Progenitor cell of endocrine pancreas (in vitro differentiated cells): ENCODE measurements around the gene PSORS1C1. TPM values are rescaled to one million over a fixed set of nuclear protein-coding genes. Genes with fewer than 3 reads are reported as not detected.

Experiments used
- DNase-seq: peaks from one replicate; pipeline ENCODE4 v3.0.0; 2021; ENCODE audit warnings: low spot score; ENCODE audit not compliant: unreplicated experiment
- H3K27ac Mint-ChIP-seq: 2 replicates; pipeline ENCODE4 v1.8.0; 2021; ENCODE audit warnings: mild to moderate bottlenecking, moderate library complexity, mixed read lengths
- H3K27me3 Mint-ChIP-seq: 2 replicates; pipeline ENCODE4 v1.8.0; 2021; ENCODE audit warnings: mixed read lengths
- H3K36me3 Mint-ChIP-seq: 2 replicates; pipeline ENCODE4 v1.8.0; 2022; ENCODE audit warnings: mixed read lengths; ENCODE audit not compliant: insufficient read depth
- H3K4me1 Mint-ChIP-seq: 2 replicates; pipeline ENCODE4 v1.8.0; 2021; ENCODE audit warnings: low read depth, mixed read lengths
- H3K4me3 Mint-ChIP-seq: 2 replicates; pipeline ENCODE4 v1.8.0; 2021; ENCODE audit warnings: low read depth, mild to moderate bottlenecking, moderate library complexity, mixed read lengths
- H3K9me3 Mint-ChIP-seq: 2 replicates; pipeline ENCODE4 v1.8.0; 2021; ENCODE audit warnings: low read depth, mixed read lengths
- total RNA-seq: library from RNA; stranded (reverse); gene quantifications from 2 replicates; pipeline ENCODE4 v1.2.1, GENCODE V29; 2021
- TF ChIP-seq, protein P1 (sequence below): fragments of 200-600 bp; sonication (generic); IDR thresholded peaks from one replicate; pipeline ENCODE4 v1.5.0; 2021; ENCODE audit warnings: antibody characterized with exemption, mild to moderate bottlenecking; ENCODE audit not compliant: unreplicated experiment

The PSORS1C1 gene
- total RNA-seq, 1 donor from 2014 or later = not detected

DNA sequence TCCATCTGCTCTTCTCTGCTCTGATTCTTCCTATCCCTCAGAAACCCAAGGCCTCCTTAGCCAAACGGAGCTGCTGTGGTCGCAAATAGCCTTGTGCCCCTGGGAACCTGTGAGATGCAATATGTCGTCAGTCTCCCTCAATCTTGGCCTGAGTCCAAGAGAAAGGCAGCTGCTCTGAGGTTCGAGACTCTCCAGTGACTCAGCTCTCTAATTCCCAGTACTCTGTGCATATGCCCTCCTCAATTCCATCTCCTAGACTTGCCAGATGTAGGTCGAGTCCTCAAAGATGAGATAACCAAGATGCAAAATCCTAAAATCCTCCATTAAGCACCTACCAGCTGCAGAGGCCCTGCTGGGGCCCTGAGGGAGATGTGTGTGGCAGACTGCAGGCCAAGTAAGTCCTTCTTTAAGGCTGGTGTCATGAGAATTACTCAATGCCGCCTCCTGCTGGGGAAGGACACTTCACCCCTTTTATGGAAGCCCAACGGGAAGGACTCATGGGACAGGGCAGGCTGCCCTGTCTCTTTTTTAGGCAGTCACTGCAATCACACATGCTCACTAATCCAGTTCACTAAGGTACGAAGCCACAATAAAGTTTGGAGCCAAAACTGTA lies 30.8 kb upstream of the PSORS1C1 start:
- peak; percentile 20 for DNase-seq
- H3K4me1 Mint-ChIP-seq = peaks cover 1% of the 10 kb centered on the region
- H3K36me3 Mint-ChIP-seq = no peaks in the 10 kb centered on the region
- TF ChIP-seq, protein P1, sequence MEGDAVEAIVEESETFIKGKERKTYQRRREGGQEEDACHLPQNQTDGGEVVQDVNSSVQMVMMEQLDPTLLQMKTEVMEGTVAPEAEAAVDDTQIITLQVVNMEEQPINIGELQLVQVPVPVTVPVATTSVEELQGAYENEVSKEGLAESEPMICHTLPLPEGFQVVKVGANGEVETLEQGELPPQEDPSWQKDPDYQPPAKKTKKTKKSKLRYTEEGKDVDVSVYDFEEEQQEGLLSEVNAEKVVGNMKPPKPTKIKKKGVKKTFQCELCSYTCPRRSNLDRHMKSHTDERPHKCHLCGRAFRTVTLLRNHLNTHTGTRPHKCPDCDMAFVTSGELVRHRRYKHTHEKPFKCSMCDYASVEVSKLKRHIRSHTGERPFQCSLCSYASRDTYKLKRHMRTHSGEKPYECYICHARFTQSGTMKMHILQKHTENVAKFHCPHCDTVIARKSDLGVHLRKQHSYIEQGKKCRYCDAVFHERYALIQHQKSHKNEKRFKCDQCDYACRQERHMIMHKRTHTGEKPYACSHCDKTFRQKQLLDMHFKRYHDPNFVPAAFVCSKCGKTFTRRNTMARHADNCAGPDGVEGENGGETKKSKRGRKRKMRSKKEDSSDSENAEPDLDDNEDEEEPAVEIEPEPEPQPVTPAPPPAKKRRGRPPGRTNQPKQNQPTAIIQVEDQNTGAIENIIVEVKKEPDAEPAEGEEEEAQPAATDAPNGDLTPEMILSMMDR = peak; percentile 52
- H3K27ac Mint-ChIP-seq = no peak overlapping the region
- no peaks in the 10 kb centered on the region for H3K9me3 Mint-ChIP-seq
- peaks cover 17% of the 10 kb centered on the region for H3K27me3 Mint-ChIP-seq
- H3K4me3 Mint-ChIP-seq = no peak overlapping the region

DNA sequence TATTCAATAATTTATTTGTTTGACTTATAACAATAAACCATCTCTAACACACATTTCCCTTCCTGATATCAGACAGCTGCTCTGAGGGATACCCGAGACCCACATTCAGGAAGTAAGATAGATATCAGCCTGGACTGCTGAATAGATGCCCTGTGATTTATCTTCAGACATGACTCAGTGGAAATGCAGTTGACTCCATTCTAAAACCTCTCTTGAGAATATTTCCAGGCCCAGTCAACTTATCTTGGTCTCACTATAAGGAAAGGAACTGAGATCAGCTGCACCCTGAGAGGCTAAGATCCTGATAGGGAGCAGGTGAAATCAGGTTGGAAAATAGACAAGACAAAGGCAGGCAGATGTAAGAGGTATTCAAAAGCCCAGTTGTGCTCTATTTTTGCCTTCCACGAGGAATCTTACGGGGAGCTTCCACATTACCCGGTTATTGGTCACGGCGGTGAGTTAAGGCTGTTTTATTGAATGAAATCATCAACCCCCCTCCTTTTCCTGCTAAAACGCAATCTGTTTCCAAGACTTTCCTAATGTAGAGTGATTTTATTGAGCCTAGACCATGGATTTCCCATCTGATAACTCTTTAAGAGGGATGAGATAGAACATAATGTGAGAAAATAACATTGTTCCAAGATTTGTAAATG lies 27.7 kb upstream of the PSORS1C1 start:
- H3K36me3 Mint-ChIP-seq = no peaks in the 10 kb centered on the region

DNA sequence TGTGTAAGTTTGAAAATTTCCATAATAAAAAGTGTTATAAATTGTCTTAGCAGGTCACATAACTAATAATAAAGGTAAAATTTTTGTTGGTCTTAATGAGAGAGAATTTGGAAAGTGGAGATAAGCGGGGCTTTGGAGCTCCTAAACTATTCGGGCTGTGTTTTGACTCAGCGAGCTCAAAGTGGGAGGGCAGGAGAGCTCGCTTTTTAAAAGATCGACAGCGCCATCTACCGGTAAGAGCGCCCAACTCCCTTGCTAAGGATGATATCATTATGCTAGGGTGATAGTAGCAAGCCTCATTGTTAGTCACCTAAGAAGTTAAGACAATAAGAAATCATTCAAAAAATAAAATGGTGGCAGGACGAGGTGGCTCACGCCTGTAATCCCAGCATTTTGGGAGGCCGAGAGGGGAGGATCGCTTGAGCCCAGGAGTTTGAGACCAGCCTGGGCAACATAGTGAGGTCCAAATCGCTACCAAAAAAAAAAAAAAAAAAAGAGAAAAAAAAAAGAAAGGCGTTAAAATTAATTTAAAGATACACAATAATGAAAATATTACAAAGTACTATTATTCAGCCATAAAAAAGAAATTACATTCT lies 27.0 kb upstream of the PSORS1C1 start:
- Mint-ChIP-seq H3K9me3 (no peaks in the 10 kb centered on the region), H3K4me1 (peaks cover 1% of the 10 kb centered on the region), H3K36me3 (no peaks in the 10 kb centered on the region), H3K27me3 (peaks cover 13% of the 10 kb centered on the region), H3K4me3 (no peak overlapping the region), H3K27ac (no peak overlapping the region)
- peak; percentile 72 for DNase-seq
- TF ChIP-seq, protein P1 = peak; percentile 79

More for the DNA sequence above, 27.7 kb upstream of the PSORS1C1 start:
- H3K9me3 Mint-ChIP-seq = no peaks in the 10 kb centered on the region
- H3K4me3 Mint-ChIP-seq = no peak overlapping the region
- H3K27ac Mint-ChIP-seq = no peak overlapping the region
- no peak for DNase-seq
- H3K4me1 Mint-ChIP-seq = peaks cover 1% of the 10 kb centered on the region
- TF ChIP-seq, protein P1 = no peak
- peaks cover 13% of the 10 kb centered on the region for H3K27me3 Mint-ChIP-seq

DNA sequence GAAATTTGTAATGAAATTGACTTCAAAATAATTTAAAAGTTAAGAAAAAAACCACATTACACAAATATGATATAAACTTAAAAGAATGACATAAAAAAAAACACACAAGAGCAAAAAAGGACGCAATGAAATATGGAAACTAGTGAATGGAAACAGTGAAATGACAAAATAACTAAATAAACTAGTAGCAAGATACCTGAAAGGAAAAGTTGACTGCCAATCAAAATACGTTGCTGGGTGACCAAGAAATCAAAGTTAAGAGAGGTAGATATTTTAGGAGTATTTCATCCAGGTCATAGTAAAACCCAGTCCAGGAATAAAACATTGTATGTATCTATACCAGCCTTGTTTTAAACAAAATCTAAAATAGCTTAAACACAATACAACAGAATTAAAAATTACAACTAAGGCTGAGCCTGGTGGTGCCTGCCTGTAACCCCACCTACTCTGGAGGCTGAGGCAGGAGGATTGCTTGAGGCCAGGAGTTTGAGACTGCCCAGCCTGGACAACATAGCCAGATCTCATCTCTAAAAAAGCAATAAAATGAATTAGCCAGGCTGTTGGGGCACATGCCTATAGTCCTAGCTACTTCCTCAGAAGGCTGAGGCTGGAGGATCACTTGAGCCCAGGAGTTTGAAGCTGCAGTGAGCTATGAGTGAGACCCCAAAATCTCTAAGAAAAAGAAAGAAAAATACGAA lies 24.2 kb upstream of the PSORS1C1 start:
- H3K9me3 Mint-ChIP-seq = no peaks in the 10 kb centered on the region
- no peak overlapping the region for H3K4me3 Mint-ChIP-seq
- H3K27me3 Mint-ChIP-seq = peaks cover 7% of the 10 kb centered on the region
- H3K4me1 Mint-ChIP-seq = peaks cover 4% of the 10 kb centered on the region
- TF ChIP-seq, protein P1 = no peak
- no peak overlapping the region for H3K27ac Mint-ChIP-seq
- H3K36me3 Mint-ChIP-seq = no peaks in the 10 kb centered on the region
- DNase-seq = no peak

DNA sequence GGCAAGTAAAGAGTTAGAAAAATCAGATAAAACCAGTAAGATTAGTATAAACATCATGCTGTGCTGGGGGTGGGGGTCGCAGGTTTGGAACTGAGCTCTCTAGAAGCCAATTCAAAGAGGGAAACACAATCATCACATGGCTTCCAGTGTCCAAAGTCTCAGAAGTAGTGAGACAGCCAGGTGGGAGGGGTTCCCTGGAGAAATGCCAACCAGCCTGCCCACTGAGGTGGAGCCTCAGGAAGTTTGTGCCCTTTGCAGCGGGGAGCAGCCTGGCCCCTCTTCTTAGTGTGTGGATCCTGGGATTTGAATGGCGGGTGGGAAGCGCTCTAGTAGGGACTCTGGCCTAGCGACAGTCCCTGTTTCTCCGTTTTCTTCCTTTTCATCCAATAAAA lies 23.6 kb upstream of the PSORS1C1 start:
- TF ChIP-seq, protein P1 = no peak
- no peak for DNase-seq
- Mint-ChIP-seq H3K27ac (no peak overlapping the region), H3K27me3 (peaks cover 3% of the 10 kb centered on the region), H3K4me3 (no peak overlapping the region), H3K4me1 (peaks cover 4% of the 10 kb centered on the region), H3K9me3 (no peaks in the 10 kb centered on the region), H3K36me3 (no peaks in the 10 kb centered on the region)
